GM12872 (cell line): ENCODE data around the gene CRYBB3.

ENCODE experiments used
- TF ChIP-seq, protein P1 (sequence below): IDR thresholded peaks from 3 replicates; pipeline ENCODE4 v1.5.1; 2011; ENCODE audit warnings: low read depth, mild to moderate bottlenecking, low read length, moderate library complexity; ENCODE audit not compliant: insufficient read depth

CRYBB3 gene

DNA sequence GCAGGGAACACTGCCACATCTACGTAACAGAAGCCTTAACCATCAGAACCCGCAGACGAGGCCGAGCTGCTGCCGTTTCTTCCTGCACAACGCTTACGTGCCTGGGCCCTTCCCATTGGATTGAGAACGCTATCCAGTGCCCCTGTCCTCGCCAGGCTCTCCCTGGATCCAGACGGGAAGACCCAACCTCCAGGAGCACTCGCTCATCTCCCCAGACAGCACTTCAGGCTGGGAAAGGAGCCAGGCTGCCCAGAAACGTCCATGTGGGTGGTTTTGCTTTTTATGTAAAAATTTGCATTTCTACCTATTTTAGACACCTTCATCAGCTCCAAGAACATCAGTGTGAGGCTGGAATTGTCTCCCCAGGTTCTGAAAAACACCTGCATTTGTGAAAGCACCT is 7.3 kb upstream of the CRYBB3 start:
- TF ChIP-seq, protein P1, sequence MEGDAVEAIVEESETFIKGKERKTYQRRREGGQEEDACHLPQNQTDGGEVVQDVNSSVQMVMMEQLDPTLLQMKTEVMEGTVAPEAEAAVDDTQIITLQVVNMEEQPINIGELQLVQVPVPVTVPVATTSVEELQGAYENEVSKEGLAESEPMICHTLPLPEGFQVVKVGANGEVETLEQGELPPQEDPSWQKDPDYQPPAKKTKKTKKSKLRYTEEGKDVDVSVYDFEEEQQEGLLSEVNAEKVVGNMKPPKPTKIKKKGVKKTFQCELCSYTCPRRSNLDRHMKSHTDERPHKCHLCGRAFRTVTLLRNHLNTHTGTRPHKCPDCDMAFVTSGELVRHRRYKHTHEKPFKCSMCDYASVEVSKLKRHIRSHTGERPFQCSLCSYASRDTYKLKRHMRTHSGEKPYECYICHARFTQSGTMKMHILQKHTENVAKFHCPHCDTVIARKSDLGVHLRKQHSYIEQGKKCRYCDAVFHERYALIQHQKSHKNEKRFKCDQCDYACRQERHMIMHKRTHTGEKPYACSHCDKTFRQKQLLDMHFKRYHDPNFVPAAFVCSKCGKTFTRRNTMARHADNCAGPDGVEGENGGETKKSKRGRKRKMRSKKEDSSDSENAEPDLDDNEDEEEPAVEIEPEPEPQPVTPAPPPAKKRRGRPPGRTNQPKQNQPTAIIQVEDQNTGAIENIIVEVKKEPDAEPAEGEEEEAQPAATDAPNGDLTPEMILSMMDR = no peak

DNA sequence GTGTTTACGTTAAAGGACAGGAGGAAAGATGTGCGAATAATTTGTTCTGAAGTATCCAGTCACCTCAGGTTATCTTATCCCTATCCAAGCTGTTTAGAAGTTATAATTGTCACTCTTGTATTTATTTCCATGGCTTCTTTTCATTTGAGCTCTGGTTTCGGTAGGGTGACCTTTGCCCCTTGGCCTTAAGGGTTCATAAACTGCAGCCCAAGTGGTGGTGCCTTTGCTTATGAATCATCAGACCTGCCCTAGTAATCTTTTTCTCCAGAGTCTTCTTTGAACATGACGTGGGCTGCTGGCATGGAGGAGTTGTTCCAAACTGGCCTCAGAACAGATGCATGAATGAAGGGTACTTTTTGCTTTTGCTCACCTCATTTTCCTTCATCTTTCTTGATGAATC is 6.5 kb upstream of the CRYBB3 start:
- TF ChIP-seq, protein P1 = no peak

DNA sequence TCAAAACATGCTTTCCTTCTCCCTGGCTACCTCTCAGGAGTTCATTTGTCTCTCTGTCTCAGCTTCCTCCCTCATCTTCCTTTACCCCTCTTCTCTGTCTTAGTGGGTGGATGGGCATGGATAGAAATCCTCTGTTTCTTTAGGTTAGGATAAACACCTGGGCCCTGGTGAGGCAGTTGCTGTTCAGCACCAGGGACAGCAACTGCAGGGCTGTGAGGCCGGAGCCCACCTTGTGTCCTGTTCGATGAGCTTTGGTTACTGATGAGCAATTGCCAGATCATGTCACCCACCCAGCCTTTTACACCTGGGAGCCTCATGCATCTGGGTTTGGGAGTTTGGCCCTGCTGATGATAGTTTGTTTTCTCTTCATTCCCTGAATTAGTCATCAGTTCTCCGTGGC is 6.1 kb upstream of the CRYBB3 start:
- TF ChIP-seq, protein P1 = no peak

DNA sequence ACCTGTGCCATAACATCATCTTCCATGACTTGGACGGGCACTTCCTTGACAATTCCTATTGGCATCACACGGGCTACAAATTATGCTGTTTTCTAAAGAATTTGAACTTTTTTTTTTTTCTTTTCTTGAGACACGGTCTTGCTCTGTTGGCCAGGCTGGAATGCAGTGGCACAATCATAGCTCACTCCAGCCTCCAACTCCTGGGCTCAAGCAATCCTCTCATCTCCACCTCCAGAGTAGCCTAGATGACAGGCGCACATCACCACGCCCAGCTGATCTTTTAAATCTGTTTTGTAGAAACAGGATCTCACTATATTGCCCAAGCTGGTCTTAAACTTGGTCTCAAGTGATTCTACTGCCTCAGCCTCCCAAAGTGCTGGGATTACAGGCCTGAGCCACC is 3.3 kb upstream of the CRYBB3 start:
- TF ChIP-seq, protein P1 = no peak

DNA sequence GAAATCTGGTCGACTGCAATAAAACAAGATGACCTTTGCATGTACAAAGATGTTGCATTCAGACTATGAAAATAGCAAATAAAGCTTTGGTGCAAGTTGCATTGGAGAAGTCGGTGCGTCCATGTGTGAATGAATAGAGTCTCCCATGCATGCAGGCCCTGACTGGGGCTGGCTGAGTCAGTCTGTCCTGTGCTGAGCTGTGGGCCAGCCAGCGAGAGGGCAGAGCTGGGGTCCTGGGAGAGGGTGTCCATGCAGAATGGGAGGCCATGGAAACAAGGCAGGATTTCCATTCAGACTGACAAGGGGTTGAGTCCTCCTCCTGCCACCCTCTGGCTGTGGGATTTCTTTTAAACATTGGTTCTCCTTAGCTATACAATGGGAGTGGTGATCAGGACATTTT is 2.3 kb upstream of the CRYBB3 start:
- TF ChIP-seq, protein P1 = no peak

DNA sequence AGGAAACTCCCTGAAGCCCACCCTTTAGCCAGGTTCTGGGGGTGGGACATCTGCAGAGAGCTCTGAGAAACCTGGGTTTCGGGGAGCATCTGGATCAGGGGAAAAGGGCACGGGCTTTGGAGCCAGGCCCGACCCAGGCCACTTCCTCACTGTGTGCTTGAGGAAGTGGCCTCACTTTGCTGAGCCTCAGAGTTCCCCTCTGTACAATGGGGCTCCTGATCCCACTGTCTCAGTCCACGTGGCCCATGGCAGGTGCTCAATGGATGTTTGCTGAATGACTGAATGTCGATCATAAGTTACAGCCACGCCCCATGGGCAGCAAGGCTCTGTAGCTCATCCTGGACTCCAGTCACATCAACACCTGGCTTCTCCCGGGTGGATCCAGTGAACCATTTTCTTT is 1.3 kb downstream of the CRYBB3 start:
- TF ChIP-seq, protein P1 = no peak

DNA sequence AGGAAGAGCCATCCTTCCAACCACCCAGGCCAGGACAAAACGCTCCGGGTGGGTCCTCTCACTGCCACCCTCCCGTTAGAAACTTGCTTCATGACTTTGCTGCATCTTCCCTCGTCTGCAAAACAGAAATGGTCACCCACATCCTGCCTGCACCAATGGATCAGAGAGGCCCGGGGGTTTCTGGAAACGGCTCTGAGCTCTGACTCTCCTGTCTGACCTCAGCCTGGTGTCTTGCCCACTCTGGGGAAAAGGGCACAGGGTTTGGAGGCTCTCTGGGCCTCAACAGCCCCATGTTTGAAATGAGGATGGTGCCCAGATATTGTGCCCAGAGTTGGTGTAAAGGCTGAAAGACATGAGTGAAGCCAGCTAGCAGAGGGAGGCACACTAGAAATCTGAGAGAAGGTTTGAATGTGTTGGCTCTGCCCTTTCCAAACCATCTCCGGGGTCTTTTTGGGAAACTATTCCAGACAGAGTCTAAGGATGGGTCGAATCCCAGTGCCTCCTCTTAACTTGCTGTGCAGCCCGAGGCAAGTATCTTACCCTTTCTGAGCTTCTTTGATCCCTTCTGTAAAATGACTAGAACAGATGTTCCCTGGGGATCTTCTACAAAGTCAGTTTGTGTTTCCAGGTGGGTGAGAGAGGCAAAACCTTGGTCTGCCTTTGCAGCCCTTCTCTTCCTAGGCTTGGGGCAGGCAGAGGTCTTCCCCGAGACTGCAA is 2.1 kb downstream of the CRYBB3 start:
- TF ChIP-seq, protein P1 = no peak
